GM12878 (cell line): Measurements from ENCODE around the gene VPS16. TPM values are rescaled to one million over a fixed set of nuclear protein-coding genes. Genes with fewer than 3 reads are reported as not detected.

Source experiments
- ATAC-seq: fragments of 200-7000 bp; cut with Tn5 transposase; 3 replicates; pipeline ENCODE4 v1.9.1; 2020; ENCODE audit warnings: mild to moderate bottlenecking, moderate library complexity
- BruUV-seq: library from RNA; stranded (reverse); fragments of 400-500 nt; replicated peaks from 2 replicates; lab custom pipeline; 2021; lab: Mats Ljungman, UMichigan
- CTCF ChIA-PET: fragments of 300-600 bp; sonication (Branson Sonifier 250); formaldehyde crosslinking; extraction: SDS; loops from one replicate; lab custom pipeline; 2021; ENCODE audit warnings: inconsistent platforms; lab: Yijun Ruan, JAX
- POLR2A ChIA-PET: fragments of 350-600 bp; formaldehyde crosslinking; extraction: SDS; loops from one replicate; lab custom pipeline; 2021; ENCODE audit warnings: inconsistent platforms; lab: Charles Lee
- RAD21 ChIA-PET: fragments of 300-600 bp; sonication (Branson Sonifier 250); formaldehyde crosslinking; loops from one replicate; lab custom pipeline; 2023; ENCODE audit warnings: antibody characterized with exemption; ENCODE audit not compliant: unreplicated experiment; lab: Charles Lee
- SMC1A ChIA-PET: fragments of 300-600 bp; sonication (Branson Sonifier 250); formaldehyde crosslinking; loops from one replicate; lab custom pipeline; 2023; ENCODE audit not compliant: unreplicated experiment, uncharacterized antibody; lab: Charles Lee
- DNase-seq: peaks from one replicate; pipeline ENCODE4 v3.0.0-alpha.2; 2011; ENCODE audit warnings: low read depth, low spot score
- FAIRE-seq: peaks from 3 replicates; lab custom pipeline; 2011; peaks lifted over from hg19 to GRCh38; lab: Jason Lieb, UNC
- H2AFZ ChIP-seq: 2 replicates; pipeline ENCODE4 v1.6.0; 2011; ENCODE audit warnings: low read depth, low read length, control low read depth; ENCODE audit not compliant: control insufficient read depth
- H3K27ac ChIP-seq: 2 replicates; pipeline ENCODE4 v1.5.1; 2011; ENCODE audit warnings: control low read depth; ENCODE audit not compliant: control insufficient read depth, insufficient read depth
- H3K27me3 ChIP-seq, 2 experiments: replicated peaks in 1 of 2; 2 replicates each; pipeline versions ENCODE4 v1.6.0 to v1.6.1; 2011; ENCODE audit warnings: low read length in 1 of 2; ENCODE audit not compliant: control insufficient read depth in 2 of 2, insufficient read depth in 2 of 2
- H3K36me3 ChIP-seq, 2 experiments: 2 replicates each; pipeline ENCODE4 v1.5.1; 2011; ENCODE audit warnings: low read length in 1 of 2; ENCODE audit not compliant: control insufficient read depth in 2 of 2, insufficient read depth in 2 of 2
- H3K4me1 ChIP-seq: 2 replicates; pipeline ENCODE4 v1.6.1; 2011; ENCODE audit warnings: mild to moderate bottlenecking, low read length, moderate library complexity, mixed read lengths; ENCODE audit not compliant: control insufficient read depth, insufficient read depth
- H3K4me2 ChIP-seq: 2 replicates; pipeline ENCODE4 v1.6.0; 2011; ENCODE audit warnings: control low read depth; ENCODE audit not compliant: control insufficient read depth, insufficient read depth
- H3K4me3 ChIP-seq: fragments of 200-600 bp; sonication (generic); 2 replicates; pipeline ENCODE4 v1.5.1; 2016
- H3K79me2 ChIP-seq: 2 replicates; pipeline ENCODE4 v1.6.0; 2011; ENCODE audit warnings: low read length; ENCODE audit not compliant: control insufficient read depth, insufficient read depth
- H3K9ac ChIP-seq: 2 replicates; pipeline ENCODE4 v1.8.0; 2011; ENCODE audit warnings: low read length, control low read depth, mixed read lengths; ENCODE audit not compliant: control insufficient read depth, insufficient read depth
- H3K9me3 ChIP-seq: replicated peaks from 3 replicates; pipeline ENCODE4 v1.5.1; 2011; ENCODE audit warnings: mild to moderate bottlenecking, low read length; ENCODE audit not compliant: control insufficient read depth, insufficient read depth
- H4K20me1 ChIP-seq: 2 replicates; pipeline ENCODE4 v1.6.0; 2011; ENCODE audit not compliant: control insufficient read depth, insufficient read depth
- ATF7 ChIP-seq: fragments of 450-650 bp; IDR thresholded peaks from 2 replicates; pipeline ENCODE4 v1.6.1; 2016; ENCODE audit warnings: low read depth, mild to moderate bottlenecking
- CBX3 ChIP-seq: fragments of 200-600 bp; sonication (generic); IDR thresholded peaks from 2 replicates; pipeline ENCODE4 v1.6.1; 2016; ENCODE audit warnings: low read depth, borderline replicate concordance
- CBX5 ChIP-seq: sonication (generic); IDR thresholded peaks from 2 replicates; pipeline ENCODE4 v1.6.1; 2016; ENCODE audit warnings: low read depth, moderate library complexity, mild to moderate bottlenecking, inconsistent platforms
- CREB1 ChIP-seq: IDR thresholded peaks from 2 replicates; pipeline ENCODE4 v1.6.1; 2012; ENCODE audit warnings: low read depth, mild to moderate bottlenecking, inconsistent platforms
- EP300 ChIP-seq, 2 experiments: fragments of 150-350 bp in 1 of 2; IDR thresholded peaks; 2 replicates each; pipeline ENCODE4 v1.6.1; 2011 to 2012; ENCODE audit warnings: low read depth in 2 of 2, low read length in 2 of 2, borderline replicate concordance in 1 of 2, improper control_type of control experiment in 1 of 2, inconsistent platforms in 1 of 2; ENCODE audit not compliant: control insufficient read depth in 1 of 2
- JUNB ChIP-seq: IDR thresholded peaks from 2 replicates; pipeline ENCODE4 v1.6.1; 2016; ENCODE audit warnings: antibody characterized with exemption, mild to moderate bottlenecking
- MEF2B ChIP-seq: fragments of 450-650 bp; IDR thresholded peaks from 2 replicates; pipeline ENCODE4 v1.6.1; 2018; ENCODE audit warnings: mild to moderate bottlenecking, moderate library complexity; ENCODE audit not compliant: partially characterized antibody, poor library complexity, severe bottlenecking
- NR2C2 ChIP-seq: IDR thresholded peaks from 2 replicates; pipeline ENCODE4 v1.6.1; 2011; ENCODE audit warnings: borderline replicate concordance, low read depth; ENCODE audit not compliant: control insufficient read depth, insufficient read length
- NRF1 ChIP-seq: conservative IDR thresholded peaks from 2 replicates; pipeline ENCODE4 v1.6.1; 2011; ENCODE audit warnings: mild to moderate bottlenecking, low read depth, low read length, improper control_type of control experiment
- PAX5 ChIP-seq: IDR thresholded peaks from 2 replicates; pipeline ENCODE4 v1.6.1; 2011; ENCODE audit warnings: low read depth, low read length, borderline replicate concordance
- STAT3 ChIP-seq: IDR thresholded peaks from 2 replicates; pipeline ENCODE4 v1.6.1; 2011; ENCODE audit warnings: low read depth, low read length, improper control_type of control experiment
- in situ Hi-C: fragments of 300-500 bp; cut with MboI; formaldehyde crosslinking; loops from 9 replicates; pipeline ENCODE4 v1.14.3; 2018; ENCODE audit warnings: mixed read lengths
- intact Hi-C: fragments of 100-400 bp; cut with micrococcal nuclease; formaldehyde crosslinking; loops from one replicate; pipeline ENCODE4 v1.14.2; 2022; ENCODE audit not compliant: unreplicated experiment
- polyA plus RNA-seq, 11 experiments: library from polyadenylated mRNA; depleted of rRNA in 4 of 11; unstranded in 6 of 11; stranded (reverse) in 5 of 11; fragments of >200 nt; fragmentation: Nextera tagmentation in 4 of 11; fragmentation: Illumina TruSeq in 1 of 11; extraction: Ambion mirVana in 4 of 11; extraction: Trizol in 1 of 11; gene quantifications; 1 replicate in 1 of 11; 2 replicates in 10 of 11; pipeline versions ENCODE4 v1.2.1 to v1.2.3, GENCODE V29; 2011 to 2016; ENCODE audit warnings: inconsistent platforms in 2 of 11, missing spikeins in 2 of 11, low read depth in 1 of 11
- total RNA-seq, 4 experiments: library from RNA; depleted of rRNA in 3 of 4; stranded (reverse); fragments of >200 nt in 3 of 4; fragmentation: Illumina TruSeq in 1 of 4; extraction: Trizol in 1 of 4; gene quantifications; 2 replicates each; pipeline versions ENCODE4 v1.2.1 to v1.2.3, GENCODE V29; 2013 to 2021
- TF ChIP-seq, protein P1 (sequence below): fragments of 450-650 bp; formaldehyde crosslinking; IDR thresholded peaks from 2 replicates; pipeline ENCODE4 v1.4.0; 2022; ENCODE audit warnings: mild to moderate bottlenecking, moderate library complexity
- TF ChIP-seq, protein P2 (sequence below): IDR thresholded peaks from 2 replicates; pipeline ENCODE4 v1.6.1; 2011; ENCODE audit warnings: mild to moderate bottlenecking, low read depth, low read length, moderate library complexity; ENCODE audit not compliant: insufficient replicate concordance
- TF ChIP-seq, protein P3 (sequence below): fragments of 450-650 bp; IDR thresholded peaks from 2 replicates; pipeline ENCODE4 v1.6.1; 2017; ENCODE audit warnings: mild to moderate bottlenecking, moderate library complexity

Gene VPS16
- total and polyA plus RNA-seq, 10 of the 15 experiments (the other 5 are each of a cell fraction or from before 2014, with no cell fraction given): 8.4 to 37.5 (median 26.4) TPM

DNA sequence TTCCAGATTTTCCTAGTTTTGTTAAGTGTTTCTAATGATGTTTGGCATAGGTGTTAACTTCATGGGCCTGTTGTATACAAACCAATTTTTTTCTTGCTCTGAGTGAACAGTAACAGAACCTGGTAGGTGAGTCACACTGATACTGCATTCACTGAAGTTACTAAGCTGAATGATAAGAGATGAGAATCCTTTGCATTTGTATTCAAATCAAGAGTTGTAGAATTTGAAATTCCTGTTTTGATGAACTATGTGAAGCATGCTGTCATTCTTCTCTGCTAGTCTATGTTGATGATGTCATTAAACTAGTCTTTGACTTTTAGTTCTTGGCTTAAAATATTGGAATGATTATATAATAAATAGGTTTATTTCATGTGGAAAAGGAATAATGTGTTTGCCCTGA, 70.7 kb downstream of the VPS16 start:
- no peaks in the 10 kb centered on the region for H4K20me1 ChIP-seq
- ChIA-PET RAD21 (no interaction called here), POLR2A (interaction anchor here (1.8 kb wide), 1 partner anchor 10 kb away, joined by 5 read pairs; no protein-coding TSS in a partner anchor)
- no peaks in the 10 kb centered on the region for H3K36me3 ChIP-seq
- intact Hi-C loops (loop anchor here (5.0 kb wide), 2 partner anchors 69 to 91 kb away; partner anchors contain the start of genes PCED1A and VPS16), in situ Hi-C loops (no loop called here)
- no peaks in the 10 kb centered on the region for H3K27me3 ChIP-seq
- H3K4me3 ChIP-seq: no peak overlapping the region
- H2AFZ ChIP-seq: no peak overlapping the region
- H3K27ac ChIP-seq: no peak overlapping the region
- DNase-seq (no peak), ATAC-seq (peak; percentile 52; the same call in 2 of the 3 replicates)
- H3K9me3 ChIP-seq: no peaks in the 10 kb centered on the region
- no TSS peak for BruUV-seq
- H3K79me2 ChIP-seq: no peaks in the 10 kb centered on the region; the same call in 1 of the 2 replicates
- no peaks in the 10 kb centered on the region for H3K4me1 ChIP-seq
- H3K4me2 ChIP-seq: no peak overlapping the region
- TF ChIP-seq MEF2B (no peak), JUNB (peak; percentile 71), CBX5 (no peak), EP300 (IDR thresholded peaks at IDR 0.05; ENCODE audit: borderline replicate concordance in 1 of 2, control insufficient read depth in 1 of 2, low read depth in 2 of 2, low read length in 2 of 2) (no peak), PAX5 (no peak), NRF1 (no peak), STAT3 (no peak), CBX3 (no peak), ATF7 (peak; percentile 64; the same call in 1 of the 2 replicates), CREB1 (peak; percentile 71), NR2C2 (no peak)
- TF ChIP-seq, protein P1, sequence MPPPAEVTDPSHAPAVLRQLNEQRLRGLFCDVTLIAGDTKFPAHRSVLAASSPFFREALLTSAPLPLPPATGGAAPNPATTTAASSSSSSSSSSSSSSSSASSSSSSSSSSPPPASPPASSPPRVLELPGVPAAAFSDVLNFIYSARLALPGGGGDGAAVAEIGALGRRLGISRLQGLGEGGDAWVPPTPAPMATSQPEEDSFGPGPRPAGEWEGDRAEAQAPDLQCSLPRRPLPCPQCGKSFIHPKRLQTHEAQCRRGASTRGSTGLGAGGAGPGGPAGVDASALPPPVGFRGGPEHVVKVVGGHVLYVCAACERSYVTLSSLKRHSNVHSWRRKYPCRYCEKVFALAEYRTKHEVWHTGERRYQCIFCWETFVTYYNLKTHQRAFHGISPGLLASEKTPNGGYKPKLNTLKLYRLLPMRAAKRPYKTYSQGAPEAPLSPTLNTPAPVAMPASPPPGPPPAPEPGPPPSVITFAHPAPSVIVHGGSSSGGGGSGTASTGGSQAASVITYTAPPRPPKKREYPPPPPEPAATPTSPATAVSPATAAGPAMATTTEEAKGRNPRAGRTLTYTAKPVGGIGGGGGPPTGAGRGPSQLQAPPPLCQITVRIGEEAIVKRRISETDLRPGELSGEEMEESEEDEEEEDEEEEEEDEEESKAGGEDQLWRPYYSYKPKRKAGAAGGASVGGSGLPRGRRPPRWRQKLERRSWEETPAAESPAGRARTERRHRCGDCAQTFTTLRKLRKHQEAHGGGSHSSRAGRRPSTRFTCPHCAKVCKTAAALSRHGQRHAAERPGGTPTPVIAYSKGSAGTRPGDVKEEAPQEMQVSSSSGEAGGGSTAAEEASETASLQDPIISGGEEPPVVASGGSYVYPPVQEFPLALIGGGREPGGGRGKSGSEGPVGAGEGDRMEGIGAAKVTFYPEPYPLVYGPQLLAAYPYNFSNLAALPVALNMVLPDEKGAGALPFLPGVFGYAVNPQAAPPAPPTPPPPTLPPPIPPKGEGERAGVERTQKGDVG (CRISPR knock-in tag): no peak
- TF ChIP-seq, protein P2, sequence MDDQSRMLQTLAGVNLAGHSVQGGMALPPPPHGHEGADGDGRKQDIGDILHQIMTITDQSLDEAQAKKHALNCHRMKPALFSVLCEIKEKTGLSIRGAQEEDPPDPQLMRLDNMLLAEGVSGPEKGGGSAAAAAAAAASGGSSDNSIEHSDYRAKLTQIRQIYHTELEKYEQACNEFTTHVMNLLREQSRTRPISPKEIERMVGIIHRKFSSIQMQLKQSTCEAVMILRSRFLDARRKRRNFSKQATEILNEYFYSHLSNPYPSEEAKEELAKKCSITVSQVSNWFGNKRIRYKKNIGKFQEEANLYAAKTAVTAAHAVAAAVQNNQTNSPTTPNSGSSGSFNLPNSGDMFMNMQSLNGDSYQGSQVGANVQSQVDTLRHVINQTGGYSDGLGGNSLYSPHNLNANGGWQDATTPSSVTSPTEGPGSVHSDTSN: no peak
- TF ChIP-seq, protein P3, sequence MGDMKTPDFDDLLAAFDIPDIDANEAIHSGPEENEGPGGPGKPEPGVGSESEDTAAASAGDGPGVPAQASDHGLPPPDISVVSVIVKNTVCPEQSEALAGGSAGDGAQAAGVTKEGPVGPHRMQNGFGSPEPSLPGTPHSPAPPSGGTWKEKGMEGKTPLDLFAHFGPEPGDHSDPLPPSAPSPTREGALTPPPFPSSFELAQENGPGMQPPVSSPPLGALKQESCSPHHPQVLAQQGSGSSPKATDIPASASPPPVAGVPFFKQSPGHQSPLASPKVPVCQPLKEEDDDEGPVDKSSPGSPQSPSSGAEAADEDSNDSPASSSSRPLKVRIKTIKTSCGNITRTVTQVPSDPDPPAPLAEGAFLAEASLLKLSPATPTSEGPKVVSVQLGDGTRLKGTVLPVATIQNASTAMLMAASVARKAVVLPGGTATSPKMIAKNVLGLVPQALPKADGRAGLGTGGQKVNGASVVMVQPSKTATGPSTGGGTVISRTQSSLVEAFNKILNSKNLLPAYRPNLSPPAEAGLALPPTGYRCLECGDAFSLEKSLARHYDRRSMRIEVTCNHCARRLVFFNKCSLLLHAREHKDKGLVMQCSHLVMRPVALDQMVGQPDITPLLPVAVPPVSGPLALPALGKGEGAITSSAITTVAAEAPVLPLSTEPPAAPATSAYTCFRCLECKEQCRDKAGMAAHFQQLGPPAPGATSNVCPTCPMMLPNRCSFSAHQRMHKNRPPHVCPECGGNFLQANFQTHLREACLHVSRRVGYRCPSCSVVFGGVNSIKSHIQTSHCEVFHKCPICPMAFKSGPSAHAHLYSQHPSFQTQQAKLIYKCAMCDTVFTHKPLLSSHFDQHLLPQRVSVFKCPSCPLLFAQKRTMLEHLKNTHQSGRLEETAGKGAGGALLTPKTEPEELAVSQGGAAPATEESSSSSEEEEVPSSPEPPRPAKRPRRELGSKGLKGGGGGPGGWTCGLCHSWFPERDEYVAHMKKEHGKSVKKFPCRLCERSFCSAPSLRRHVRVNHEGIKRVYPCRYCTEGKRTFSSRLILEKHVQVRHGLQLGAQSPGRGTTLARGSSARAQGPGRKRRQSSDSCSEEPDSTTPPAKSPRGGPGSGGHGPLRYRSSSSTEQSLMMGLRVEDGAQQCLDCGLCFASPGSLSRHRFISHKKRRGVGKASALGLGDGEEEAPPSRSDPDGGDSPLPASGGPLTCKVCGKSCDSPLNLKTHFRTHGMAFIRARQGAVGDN: no peak
- TF ChIP-seq, all 136 proteins: peak for 3
- ChIA-PET CTCF (interaction anchor here (3.1 kb wide), 1 partner anchor 90 kb away, joined by 10 read pairs; no protein-coding TSS in a partner anchor), SMC1A (interaction anchor here (0.8 kb wide), 1 partner anchor 11 kb away, joined by 3 read pairs; no protein-coding TSS in a partner anchor)
- H3K9ac ChIP-seq: no peak overlapping the region
- peak; percentile 64 for FAIRE-seq
